GM21576 (cell line): ENCODE measurements around the gene ADAMTS17.

ENCODE experiments used
- ATAC-seq: cut with Tn5 transposase; IDR thresholded peaks from one replicate; pipeline ENCODE4 v1.9.1; 2021; ENCODE audit warnings: mild to moderate bottlenecking, moderate library complexity; ENCODE audit not compliant: unreplicated experiment

ADAMTS17 gene

DNA sequence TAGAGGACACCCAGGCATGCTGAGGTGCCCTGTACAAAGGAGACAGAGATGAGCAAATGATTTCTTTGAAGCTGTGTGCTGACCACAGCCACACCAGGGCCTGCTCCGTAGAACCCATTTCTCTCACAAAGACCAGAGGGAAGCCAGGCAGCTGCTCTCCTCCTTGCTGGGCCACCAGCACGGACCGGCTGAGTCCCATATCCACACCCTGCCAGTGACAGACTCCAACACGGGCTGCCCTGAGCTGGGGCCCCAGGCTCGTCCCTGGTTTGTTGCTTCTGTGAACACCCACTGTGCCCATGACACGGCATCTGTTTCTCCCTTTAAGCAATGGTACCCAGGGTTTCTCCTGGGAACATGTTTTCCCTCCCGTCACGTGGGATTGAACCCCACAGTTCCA, 284.5 kb downstream of the ADAMTS17 start:
- no peak for ATAC-seq

- ATAC-seq = no peak
Measured at GRCh38 chr15:100056411-100057072, 285.2 kb downstream of the ADAMTS17 start.

- ATAC-seq = no peak
Measured at GRCh38 chr15:100055821-100056220, 286.0 kb downstream of the ADAMTS17 start.

DNA sequence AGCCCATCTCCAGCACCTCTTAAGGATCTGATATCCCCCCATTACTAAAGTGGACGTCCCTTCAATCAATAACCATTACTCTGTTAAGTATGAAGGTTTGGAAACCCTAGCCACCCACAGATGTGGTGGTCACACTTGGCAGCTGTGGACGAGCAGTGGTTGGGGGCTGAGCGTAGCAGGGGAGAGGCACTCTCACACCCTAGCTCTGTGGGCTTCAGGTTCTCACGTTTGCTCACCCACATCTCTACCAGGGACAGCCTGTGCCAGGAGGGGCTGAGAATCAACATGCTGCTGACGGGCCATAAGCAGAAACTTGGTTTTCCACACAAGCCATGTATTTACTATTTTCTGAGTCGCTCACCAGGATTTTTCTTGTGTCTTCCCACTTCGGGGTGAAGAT, 287.2 kb downstream of the ADAMTS17 start:
- no peak for ATAC-seq

- ATAC-seq = no peak
Measured at GRCh38 chr15:100053474-100054121, 288.2 kb downstream of the ADAMTS17 start.

DNA sequence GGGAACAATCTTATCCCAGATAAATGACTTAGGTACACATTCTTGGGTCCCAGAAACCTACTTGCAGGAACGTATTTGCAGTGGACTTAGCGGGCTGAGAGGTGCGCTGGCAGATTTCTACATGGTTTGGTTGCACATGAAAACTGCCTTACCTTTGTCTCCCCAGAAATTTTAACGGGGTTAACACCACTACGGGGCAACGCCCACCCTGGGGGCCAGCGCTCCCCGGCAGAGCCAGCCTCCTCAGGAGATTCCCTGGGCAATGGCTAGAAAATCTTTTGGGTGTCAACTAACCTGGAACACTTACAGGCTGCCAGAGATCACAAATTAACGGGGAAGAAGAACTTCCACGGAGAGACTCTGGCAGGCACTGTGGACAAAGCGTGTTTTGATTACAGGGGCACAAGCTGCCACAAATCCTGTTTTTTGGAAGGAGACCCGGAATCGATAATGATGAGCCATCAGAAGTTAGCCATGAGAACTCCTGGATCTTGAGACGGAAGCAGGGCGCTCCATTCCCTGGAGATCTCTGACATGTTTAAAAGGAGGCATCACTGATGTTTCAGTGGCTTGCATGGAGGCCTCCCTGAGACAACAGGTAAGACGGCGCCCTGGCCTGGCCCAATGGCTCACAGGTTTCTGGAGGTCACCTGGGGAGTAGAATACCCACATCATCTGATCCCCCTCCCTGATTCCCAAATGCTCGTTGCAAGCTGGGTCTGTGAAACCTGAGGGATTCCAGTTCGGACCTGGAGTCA, 288.9 kb downstream of the ADAMTS17 start:
- ATAC-seq = no peak

DNA sequence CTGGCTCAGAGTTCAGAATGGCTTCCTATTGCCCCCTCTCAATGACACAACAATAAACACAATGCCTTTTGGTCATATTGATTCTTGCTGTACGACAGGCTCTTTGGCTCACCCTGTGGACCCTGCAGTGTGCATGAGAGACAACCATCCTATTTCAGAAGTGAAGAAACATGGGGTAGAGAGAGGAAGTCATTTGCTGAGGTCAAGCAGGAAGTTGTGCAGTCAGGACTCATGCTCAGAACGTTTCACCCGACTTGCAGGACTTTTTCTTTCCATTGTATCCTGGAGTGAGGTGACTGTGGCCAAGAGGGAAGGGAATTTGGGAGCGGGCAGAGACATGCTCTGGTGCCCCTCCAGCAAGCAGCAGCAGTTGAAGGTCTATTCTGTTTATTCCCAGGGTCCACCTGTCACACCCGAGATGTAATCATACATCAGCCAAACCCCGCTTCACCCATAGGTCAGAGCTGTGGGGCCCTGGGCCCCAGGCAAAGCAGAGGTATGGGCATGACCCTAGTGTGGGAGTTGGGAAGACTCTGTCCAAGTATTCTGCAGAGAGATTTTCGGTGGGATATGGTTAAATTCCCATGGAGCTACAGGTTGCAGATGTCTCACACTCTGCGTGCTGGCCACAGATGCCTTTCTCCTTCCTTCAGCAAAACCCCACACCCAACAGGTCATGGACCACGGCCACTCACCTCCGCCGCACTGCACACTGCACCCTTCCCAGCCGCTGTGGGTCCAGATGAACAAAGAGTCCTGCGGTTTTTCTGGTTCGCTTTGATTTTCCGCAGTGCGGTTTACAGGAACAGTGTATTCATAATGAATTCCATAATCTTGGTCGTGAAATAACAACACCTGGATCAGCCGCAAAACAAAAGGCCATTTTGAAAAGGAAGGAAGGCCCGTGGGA, 290.6 kb downstream of the ADAMTS17 start:
- no peak for ATAC-seq

DNA sequence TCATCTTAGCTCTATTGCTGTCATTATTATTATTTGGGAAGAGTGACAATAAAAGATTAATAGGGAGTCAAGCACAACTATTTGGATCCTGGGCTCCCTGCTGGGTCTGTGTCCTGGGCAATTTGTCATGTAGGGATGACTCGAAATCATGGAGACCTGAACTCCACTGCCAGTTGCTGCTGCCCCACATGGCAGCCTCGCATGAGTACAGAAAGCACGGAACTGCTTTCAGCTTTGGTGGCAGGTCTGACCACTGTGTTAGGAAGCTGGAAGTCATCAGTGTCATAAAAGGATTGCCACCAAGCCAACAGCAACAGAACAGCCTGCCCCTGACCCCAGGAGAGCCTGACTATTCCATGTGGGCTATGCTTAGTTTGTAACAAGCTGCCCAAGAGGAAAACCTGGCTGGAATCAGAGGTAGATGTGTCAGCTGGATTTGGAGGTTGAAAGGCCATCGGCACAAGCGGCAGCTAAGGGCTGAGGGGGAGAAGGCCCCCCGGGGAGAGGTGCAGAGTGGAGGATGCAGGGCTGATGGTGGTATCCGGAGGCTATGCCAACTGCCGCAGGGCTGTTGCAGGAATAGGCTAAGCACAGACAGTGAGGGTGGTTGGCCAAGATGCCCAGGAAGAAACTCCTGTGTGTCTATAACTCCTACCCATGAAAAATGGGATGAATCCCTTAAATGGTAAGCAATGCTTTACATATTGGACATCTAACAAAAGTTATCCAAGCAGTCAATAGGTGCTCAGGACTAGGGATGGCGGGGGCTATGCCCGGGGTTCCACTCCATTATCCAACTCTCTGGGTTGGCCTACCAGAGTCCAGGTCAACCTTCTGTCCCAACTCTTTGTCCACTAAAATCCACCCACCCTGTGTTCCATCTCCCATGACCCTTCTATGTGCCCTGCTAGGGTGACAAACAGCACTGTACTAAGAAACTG, 291.6 kb downstream of the ADAMTS17 start:
- ATAC-seq = no peak

GRCh38 chr15:100049483-100049882, 292.3 kb downstream of the ADAMTS17 start:
- ATAC-seq = no peak

DNA sequence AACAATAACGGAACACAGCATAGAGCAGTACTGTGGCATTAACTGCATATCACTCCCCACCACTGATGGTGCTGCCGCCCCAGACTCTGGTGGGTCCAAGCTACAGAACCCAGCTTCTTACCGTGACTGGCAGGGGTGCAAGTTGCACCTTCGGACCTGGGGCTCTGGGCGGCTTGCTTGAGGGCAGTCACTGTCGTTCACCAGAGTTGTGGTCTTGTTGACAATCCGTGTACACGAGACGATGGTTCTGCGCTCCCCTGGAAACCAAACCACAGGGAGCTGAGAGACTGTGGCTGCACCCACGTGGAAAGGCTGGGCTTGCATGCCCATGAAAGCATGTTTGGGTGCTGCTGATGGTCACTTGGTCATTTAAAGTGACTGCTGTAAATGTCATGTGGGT, 293.0 kb downstream of the ADAMTS17 start:
- ATAC-seq = no peak

GRCh38 chr15:100043692-100044091, 298.1 kb downstream of the ADAMTS17 start:
- ATAC-seq = no peak

DNA sequence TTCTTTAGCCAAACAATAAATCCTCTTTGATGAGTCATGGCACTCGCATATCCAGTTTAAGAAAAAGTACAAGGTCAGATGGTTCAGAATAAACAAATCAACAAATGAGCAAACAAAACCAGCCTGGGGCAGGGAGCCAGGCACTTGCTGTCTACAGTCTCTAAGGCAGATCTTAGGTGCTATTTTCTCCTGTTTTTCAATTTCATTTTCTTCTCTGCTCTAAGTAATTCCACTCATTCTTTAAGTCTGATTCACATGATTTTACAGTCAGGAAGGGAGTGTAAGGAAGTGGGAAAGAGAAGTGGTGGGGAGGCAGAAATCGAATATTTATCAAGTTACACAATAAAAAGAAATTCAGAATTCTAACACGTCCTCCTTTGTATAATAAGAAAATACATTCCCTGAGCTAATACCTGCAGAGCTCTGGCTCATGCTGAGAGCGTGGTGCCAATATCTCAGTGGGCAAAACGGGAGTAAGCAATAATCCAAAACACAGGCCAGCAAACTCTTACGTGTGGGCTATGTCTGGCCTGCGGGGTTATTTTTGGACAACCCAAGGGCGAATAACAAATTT, 298.6 kb downstream of the ADAMTS17 start:
- no peak for ATAC-seq

GRCh38 chr15:100042558-100042957, 299.2 kb downstream of the ADAMTS17 start:
- ATAC-seq = no peak

DNA sequence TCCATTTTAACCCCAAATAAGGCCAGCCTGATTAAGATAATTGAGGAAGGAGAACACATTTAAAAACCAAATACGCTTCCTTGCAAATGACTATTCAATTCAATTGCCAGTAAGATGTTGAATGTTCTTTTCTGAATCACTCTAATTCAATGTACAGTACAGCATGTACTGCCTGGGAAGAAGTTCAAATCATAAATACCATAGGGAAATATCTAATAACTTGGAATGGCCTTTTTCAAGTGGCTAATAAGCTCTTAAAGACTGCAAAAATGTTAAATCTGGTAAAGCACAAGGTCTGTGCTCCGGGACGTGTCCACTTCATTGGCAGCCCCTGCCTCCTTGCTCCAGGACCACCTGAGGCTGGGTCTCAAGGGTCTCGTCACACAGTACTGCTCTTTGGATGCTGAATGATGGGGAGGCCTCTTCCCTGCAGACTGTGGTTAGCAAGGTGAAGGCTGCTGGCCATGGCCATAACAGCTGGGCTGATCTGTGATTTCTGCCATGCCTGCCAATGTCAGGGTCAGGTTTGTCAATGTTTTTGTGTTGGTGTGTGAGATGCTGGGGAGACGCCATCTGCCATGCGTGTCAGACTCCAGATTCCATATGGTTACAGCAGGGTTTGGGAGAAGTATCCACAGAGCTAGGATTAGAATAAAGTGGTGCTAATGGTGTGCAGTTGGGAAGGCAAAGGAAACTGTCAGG, 300.5 kb downstream of the ADAMTS17 start:
- no peak for ATAC-seq

GRCh38 chr15:100039994-100040393, 301.8 kb downstream of the ADAMTS17 start:
- ATAC-seq = no peak

- no peak for ATAC-seq
Measured at GRCh38 chr15:100038736-100039135, 303.0 kb downstream of the ADAMTS17 start.

GRCh38 chr15:100037901-100038300, 303.9 kb downstream of the ADAMTS17 start:
- no peak for ATAC-seq

GRCh38 chr15:100036015-100036414, 305.8 kb downstream of the ADAMTS17 start:
- ATAC-seq = no peak

GRCh38 chr15:100034191-100034590, 307.6 kb downstream of the ADAMTS17 start:
- ATAC-seq = no peak
